ENCODE data around the gene NABP1.

NABP1 gene

GRCh38 chr2:191637182-191638078, 40.5 kb upstream of the NABP1 start:
- no peak overlapping the region for H3K4me3 ChIP-seq (replicated peaks; ENCODE audit: insufficient read depth, low read length)
- DNase-seq (ENCODE audit: low read depth in 1 of 2, low spot score in 1 of 2): no peak
- no peak overlapping the region; the same call in 1 of the 2 replicates for H3K27ac ChIP-seq (replicated peaks)
- TF ChIP-seq SPI1 (IDR thresholded peaks at IDR 0.05; ENCODE audit: borderline replicate concordance, low read depth) (no peak), CTCF (IDR thresholded peaks at IDR 0.05; ENCODE audit: insufficient read depth, low read length) (no peak), POLR2AphosphoS5 (IDR thresholded peaks at IDR 0.05; ENCODE audit: low read depth) (no peak), GABPA (IDR thresholded peaks at IDR 0.05; ENCODE audit: low read depth) (no peak), REST (IDR thresholded peaks at IDR 0.05; ENCODE audit: insufficient replicate concordance, low read depth) (no peak)
- no peaks in the 10 kb centered on the region for H3K27me3 ChIP-seq (ENCODE audit: insufficient read depth, poor library complexity, severe bottlenecking)

GRCh38 chr2:191638079-191638801, 39.7 kb upstream of the NABP1 start:
- peak in 1 of 2 experiments; percentile 18 for DNase-seq (ENCODE audit: low read depth in 1 of 2, low spot score in 1 of 2)
- Histone ChIP-seq H3K27ac (replicated peaks) (no peak overlapping the region; the same call in 1 of the 2 replicates), H3K27me3 (ENCODE audit: insufficient read depth, poor library complexity, severe bottlenecking) (no peaks in the 10 kb centered on the region), H3K4me3 (replicated peaks; ENCODE audit: insufficient read depth, low read length) (no peak overlapping the region)
- TF ChIP-seq SPI1 (IDR thresholded peaks at IDR 0.05; ENCODE audit: borderline replicate concordance, low read depth) (no peak), CTCF (IDR thresholded peaks at IDR 0.05; ENCODE audit: insufficient read depth, low read length) (no peak), REST (IDR thresholded peaks at IDR 0.05; ENCODE audit: insufficient replicate concordance, low read depth) (no peak)

GRCh38 chr2:191638802-191639172, 39.1 kb upstream of the NABP1 start:
- H3K27ac ChIP-seq (replicated peaks): no peak overlapping the region
- no peak for DNase-seq (ENCODE audit: low read depth in 1 of 2, low spot score in 1 of 2)

More at GRCh38 chr2:191638802-191639172, 39.1 kb upstream of the NABP1 start:
- no peak for TF ChIP-seq CTCF (IDR thresholded peaks at IDR 0.05; ENCODE audit: insufficient read depth, low read length)
- TF ChIP-seq REST (IDR thresholded peaks at IDR 0.05; ENCODE audit: insufficient replicate concordance, low read depth): no peak
- no peak for TF ChIP-seq SPI1 (IDR thresholded peaks at IDR 0.05; ENCODE audit: borderline replicate concordance, low read depth)
- no peak for TF ChIP-seq POLR2AphosphoS5 (IDR thresholded peaks at IDR 0.05; ENCODE audit: low read depth)
- TF ChIP-seq GABPA (IDR thresholded peaks at IDR 0.05; ENCODE audit: low read depth): no peak
- H3K4me3 ChIP-seq (replicated peaks; ENCODE audit: insufficient read depth, low read length): no peak overlapping the region
- H3K27me3 ChIP-seq (ENCODE audit: insufficient read depth, poor library complexity, severe bottlenecking): no peaks in the 10 kb centered on the region
